HepG2 (cell line): ENCODE data around the gene GMPPA. TPM values are rescaled to one million over a fixed set of nuclear protein-coding genes. Genes with fewer than 3 reads are reported as not detected.

Experiments
- ATAC-seq: fragments of 200-7000 bp; cut with Tn5 transposase; 3 replicates; pipeline ENCODE4 v1.9.1; 2020; ENCODE audit warnings: mild to moderate bottlenecking, moderate library complexity
- BruUV-seq: library from RNA; stranded (reverse); fragments of 400-500 nt; replicated peaks from 2 replicates; lab custom pipeline; 2021; lab: Mats Ljungman, UMichigan
- CTCF ChIA-PET: fragments of 300-600 bp; formaldehyde crosslinking; extraction: SDS; loops from one replicate; lab custom pipeline; 2021; ENCODE audit warnings: low total read pairs, inconsistent platforms, low intra/inter-chr PET ratio; lab: Yijun Ruan, JAX
- POLR2A ChIA-PET: fragments of 350-600 bp; sonication (Branson Sonifier 250); formaldehyde crosslinking; loops from one replicate; lab custom pipeline; 2020; ENCODE audit warnings: antibody characterized with exemption, inconsistent platforms; lab: Yijun Ruan, JAX
- DNase-seq: peaks from one replicate; pipeline ENCODE4 v3.0.0-alpha.2; 2015; ENCODE audit warnings: low spot score
- FAIRE-seq: peaks from 3 replicates; lab custom pipeline; 2011; peaks lifted over from hg19 to GRCh38; lab: Jason Lieb, UNC
- H2AFZ ChIP-seq: one replicate; pipeline ENCODE4 v1.6.1; 2011; ENCODE audit warnings: low read length, inconsistent platforms
- H3K27ac ChIP-seq: fragments of 300-600 bp; 3 replicates; pipeline ENCODE4 v1.8.0; 2011; ENCODE audit warnings: mixed run types, mild to moderate bottlenecking, mixed read lengths, low read length, inconsistent platforms; ENCODE audit not compliant: insufficient read depth; ENCODE audit errors: extremely low read length
- H3K27me3 ChIP-seq, 2 experiments: fragments of 200-600 bp in 1 of 2; 2 replicates in 1 of 2; 3 replicates in 1 of 2; pipeline versions ENCODE4 v1.6.0 to v1.8.0; 2011; ENCODE audit warnings: low read length in 2 of 2, mild to moderate bottlenecking in 2 of 2, moderate library complexity in 2 of 2, inconsistent platforms in 1 of 2; ENCODE audit not compliant: insufficient read depth in 2 of 2, control insufficient read depth in 1 of 2
- H3K36me3 ChIP-seq, 2 experiments: fragments of 200-600 bp in 1 of 2; replicated peaks in 1 of 2; 2 replicates in 1 of 2; 3 replicates in 1 of 2; pipeline versions ENCODE4 v1.5.1 to v1.8.0; 2011; ENCODE audit warnings: low read length in 2 of 2, inconsistent platforms in 1 of 2; ENCODE audit not compliant: insufficient read depth in 2 of 2, control insufficient read depth in 1 of 2
- H3K4me1 ChIP-seq: 2 replicates; pipeline ENCODE4 v1.5.1; 2012; ENCODE audit warnings: low read length, inconsistent platforms; ENCODE audit not compliant: insufficient read depth
- H3K4me2 ChIP-seq: 2 replicates; pipeline ENCODE4 v1.6.0; 2011; ENCODE audit warnings: low read depth, low read length, inconsistent platforms
- H3K4me3 ChIP-seq, 3 experiments: fragments of 200-600 bp in 1 of 3; sonication (generic), shearing (Covaris generic) in 1 of 3; replicated peaks in 1 of 3; 2 replicates each; pipeline ENCODE4 v1.5.1; 2011 to 2016; ENCODE audit warnings: low read length in 3 of 3, inconsistent platforms in 2 of 3, low read depth in 2 of 3, mild to moderate bottlenecking in 2 of 3, control low read depth in 1 of 3, mixed read lengths in 1 of 3; ENCODE audit not compliant: insufficient read depth in 1 of 3
- H3K79me2 ChIP-seq: one replicate; pipeline ENCODE4 v1.6.1; 2011; ENCODE audit warnings: low read length, inconsistent platforms; ENCODE audit not compliant: insufficient read depth
- H3K9ac ChIP-seq: 2 replicates; pipeline ENCODE4 v1.6.0; 2011; ENCODE audit warnings: mild to moderate bottlenecking, low read depth, low read length, inconsistent platforms; ENCODE audit not compliant: insufficient read depth
- H3K9me3 ChIP-seq: 2 replicates; pipeline ENCODE4 v1.5.1; 2012; ENCODE audit warnings: mild to moderate bottlenecking, low read length
- H4K20me1 ChIP-seq: 2 replicates; pipeline ENCODE4 v1.6.0; 2011; ENCODE audit warnings: inconsistent platforms, mild to moderate bottlenecking, low read length, moderate library complexity; ENCODE audit not compliant: insufficient read depth
- DNMT1 ChIP-seq: sonication (generic); formaldehyde crosslinking; IDR thresholded peaks from 2 replicates; pipeline ENCODE4 v1.5.1; 2020; ENCODE audit warnings: mild to moderate bottlenecking, missing genetic modification reagents
- ELF4 ChIP-seq: sonication (generic); formaldehyde crosslinking; IDR thresholded peaks from 2 replicates; pipeline ENCODE4 v1.5.0; 2020; ENCODE audit warnings: missing genetic modification reagents, mild to moderate bottlenecking, moderate library complexity, borderline replicate concordance
- ETV5 ChIP-seq: IDR thresholded peaks from 2 replicates; pipeline ENCODE4 v1.6.1; 2018; ENCODE audit warnings: missing biosample characterization, missing genetic modification reagents, inconsistent platforms, borderline replicate concordance
- GABPA ChIP-seq, 2 experiments: IDR thresholded peaks; 2 replicates each; pipeline ENCODE4 v1.6.1; 2011 to 2016; ENCODE audit warnings: low read depth in 2 of 2, low read length in 1 of 2, missing biosample characterization in 1 of 2, missing genetic modification characterization in 1 of 2
- NR2F6 ChIP-seq, 2 experiments: IDR thresholded peaks; 2 replicates each; pipeline ENCODE4 v1.6.1; 2016; ENCODE audit warnings: antibody characterized with exemption in 1 of 2, mild to moderate bottlenecking in 1 of 2
- POLR2AphosphoS5 ChIP-seq: IDR thresholded peaks from 2 replicates; pipeline ENCODE4 v1.6.1; 2012; ENCODE audit warnings: low read depth, low read length
- RARA ChIP-seq: IDR thresholded peaks from 2 replicates; pipeline ENCODE4 v1.6.1; 2016; ENCODE audit warnings: missing genetic modification reagents, missing compliant biosample characterization
- RBM22 ChIP-seq: fragments of 200-400 bp; formaldehyde crosslinking; optimal IDR thresholded peaks from 2 replicates; pipeline ENCODE3; 2017; ENCODE audit warnings: mild to moderate bottlenecking, low read length, moderate library complexity
- RBM39 ChIP-seq: fragments of 200-400 bp; formaldehyde crosslinking; IDR thresholded peaks from one replicate; pipeline ENCODE4 v1.6.1; 2018; ENCODE audit warnings: antibody characterized with exemption, mild to moderate bottlenecking, low read depth, low read length; ENCODE audit not compliant: poor library complexity, severe bottlenecking
- SMC3 ChIP-seq: IDR thresholded peaks from 2 replicates; pipeline ENCODE4 v1.6.1; 2011; ENCODE audit warnings: low read length, improper control_type of control experiment
- STAG1 ChIP-seq: sonication (generic); formaldehyde crosslinking; IDR thresholded peaks from 2 replicates; pipeline ENCODE4 v1.4.0; 2020; ENCODE audit warnings: missing genetic modification reagents
- TCF7L2 ChIP-seq: IDR thresholded peaks from 2 replicates; pipeline ENCODE4 v1.6.1; 2011; ENCODE audit warnings: mild to moderate bottlenecking, low read depth, low read length, moderate library complexity
- TEAD3 ChIP-seq: optimal IDR thresholded peaks from 2 replicates; pipeline ENCODE3; 2016; ENCODE audit warnings: borderline replicate concordance
- ZFP41 ChIP-seq: sonication (generic); formaldehyde crosslinking; IDR thresholded peaks from 2 replicates; pipeline ENCODE4 v1.4.0; 2020; ENCODE audit warnings: mild to moderate bottlenecking, missing genetic modification reagents, borderline replicate concordance
- ZNF143 ChIP-seq: sonication (generic); formaldehyde crosslinking; IDR thresholded peaks from 2 replicates; pipeline ENCODE4 v1.4.0; 2020; ENCODE audit warnings: missing genetic modification reagents
- ZNF33B ChIP-seq: sonication (generic); formaldehyde crosslinking; IDR thresholded peaks from 2 replicates; pipeline ENCODE4 v1.5.1; 2020; ENCODE audit warnings: mild to moderate bottlenecking, missing genetic modification reagents
- WGBS: methylation state at CpG from one replicate; pipeline ENCODE4 v1.1.6; 2017; ENCODE audit warnings: low lambda C conversion rate; 5-methylcytosine and 5-hydroxymethylcytosine counted together
- in situ Hi-C: cut with HindIII; loops from 2 replicates; pipeline ENCODE4 v1.10.0; 2017; ENCODE audit warnings: low pct_unique_long_range_greater_than_20kb; ENCODE audit not compliant: extremely low pct_ligation_motif_present
- intact Hi-C: fragments of 100-400 bp; cut with micrococcal nuclease; formaldehyde crosslinking; loops from one replicate; pipeline ENCODE4 v1.10.0; 2022; ENCODE audit not compliant: unreplicated experiment
- polyA plus RNA-seq, 8 experiments: library from polyadenylated mRNA; depleted of rRNA in 3 of 8; stranded (reverse) in 7 of 8; unstranded in 1 of 8; fragments of >200 nt; fragmentation: Illumina TruSeq in 4 of 8; extraction: Trizol in 4 of 8; gene quantifications; 2 replicates each; pipeline versions ENCODE4 v1.2.1 to v1.2.3, GENCODE V29; 2011 to 2016; ENCODE audit warnings: low read depth in 4 of 8, missing spikeins in 1 of 8, mixed read lengths in 1 of 8; ENCODE audit not compliant: insufficient read depth in 1 of 8
- total RNA-seq, 5 experiments: library from RNA; depleted of rRNA; stranded (reverse); fragments of >200 nt; fragmentation: Illumina TruSeq; extraction: Trizol; gene quantifications; 2 replicates each; pipeline ENCODE4 v1.2.3, GENCODE V29; 2016; ENCODE audit warnings: low read depth in 1 of 5
- TF ChIP-seq, protein P1 (sequence below): sonication (generic); formaldehyde crosslinking; IDR thresholded peaks from 2 replicates; pipeline ENCODE4 v1.4.0; 2020; ENCODE audit warnings: mild to moderate bottlenecking, missing genetic modification reagents
- TF ChIP-seq, protein P2 (sequence below): IDR thresholded peaks from 2 replicates; pipeline ENCODE4 v1.6.1; 2016; ENCODE audit warnings: missing compliant biosample characterization, missing genetic modification reagents, borderline replicate concordance

GMPPA gene
- total and polyA plus RNA-seq, 2 of the 13 experiments (the other 11 are each of a cell fraction or from before 2014, with no cell fraction given) = 81.1 to 106 TPM

DNA sequence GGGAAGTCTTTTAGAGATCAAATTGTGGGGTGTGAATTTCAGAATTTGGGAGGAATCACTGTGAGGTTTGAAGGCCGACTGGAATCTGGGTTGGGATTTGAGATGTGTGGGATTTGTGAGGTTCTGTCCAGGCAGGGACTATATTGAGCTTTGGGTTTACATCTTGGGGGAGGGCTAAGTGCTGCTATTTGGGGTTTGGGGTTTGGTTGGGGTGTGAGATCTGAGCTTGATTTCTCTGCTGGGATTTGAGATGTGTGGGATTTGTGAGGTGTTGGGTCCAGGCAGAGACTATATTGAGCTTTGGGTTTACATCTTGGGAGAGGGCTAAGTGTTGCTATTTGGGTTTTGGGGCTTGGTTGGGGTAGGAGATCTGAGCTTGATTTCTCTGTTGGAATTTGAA lies 864 bp downstream of the GMPPA start (continued):
- TF ChIP-seq DNMT1 (CRISPR knock-in tag) = no peak
- TF ChIP-seq ZFP41 (CRISPR knock-in tag) = no peak
- peak; percentile 20 for TF ChIP-seq RBM22
- TF ChIP-seq, protein P1, sequence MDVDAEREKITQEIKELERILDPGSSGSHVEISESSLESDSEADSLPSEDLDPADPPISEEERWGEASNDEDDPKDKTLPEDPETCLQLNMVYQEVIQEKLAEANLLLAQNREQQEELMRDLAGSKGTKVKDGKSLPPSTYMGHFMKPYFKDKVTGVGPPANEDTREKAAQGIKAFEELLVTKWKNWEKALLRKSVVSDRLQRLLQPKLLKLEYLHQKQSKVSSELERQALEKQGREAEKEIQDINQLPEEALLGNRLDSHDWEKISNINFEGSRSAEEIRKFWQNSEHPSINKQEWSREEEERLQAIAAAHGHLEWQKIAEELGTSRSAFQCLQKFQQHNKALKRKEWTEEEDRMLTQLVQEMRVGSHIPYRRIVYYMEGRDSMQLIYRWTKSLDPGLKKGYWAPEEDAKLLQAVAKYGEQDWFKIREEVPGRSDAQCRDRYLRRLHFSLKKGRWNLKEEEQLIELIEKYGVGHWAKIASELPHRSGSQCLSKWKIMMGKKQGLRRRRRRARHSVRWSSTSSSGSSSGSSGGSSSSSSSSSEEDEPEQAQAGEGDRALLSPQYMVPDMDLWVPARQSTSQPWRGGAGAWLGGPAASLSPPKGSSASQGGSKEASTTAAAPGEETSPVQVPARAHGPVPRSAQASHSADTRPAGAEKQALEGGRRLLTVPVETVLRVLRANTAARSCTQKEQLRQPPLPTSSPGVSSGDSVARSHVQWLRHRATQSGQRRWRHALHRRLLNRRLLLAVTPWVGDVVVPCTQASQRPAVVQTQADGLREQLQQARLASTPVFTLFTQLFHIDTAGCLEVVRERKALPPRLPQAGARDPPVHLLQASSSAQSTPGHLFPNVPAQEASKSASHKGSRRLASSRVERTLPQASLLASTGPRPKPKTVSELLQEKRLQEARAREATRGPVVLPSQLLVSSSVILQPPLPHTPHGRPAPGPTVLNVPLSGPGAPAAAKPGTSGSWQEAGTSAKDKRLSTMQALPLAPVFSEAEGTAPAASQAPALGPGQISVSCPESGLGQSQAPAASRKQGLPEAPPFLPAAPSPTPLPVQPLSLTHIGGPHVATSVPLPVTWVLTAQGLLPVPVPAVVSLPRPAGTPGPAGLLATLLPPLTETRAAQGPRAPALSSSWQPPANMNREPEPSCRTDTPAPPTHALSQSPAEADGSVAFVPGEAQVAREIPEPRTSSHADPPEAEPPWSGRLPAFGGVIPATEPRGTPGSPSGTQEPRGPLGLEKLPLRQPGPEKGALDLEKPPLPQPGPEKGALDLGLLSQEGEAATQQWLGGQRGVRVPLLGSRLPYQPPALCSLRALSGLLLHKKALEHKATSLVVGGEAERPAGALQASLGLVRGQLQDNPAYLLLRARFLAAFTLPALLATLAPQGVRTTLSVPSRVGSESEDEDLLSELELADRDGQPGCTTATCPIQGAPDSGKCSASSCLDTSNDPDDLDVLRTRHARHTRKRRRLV (CRISPR knock-in tag) = no peak
- no peak for TF ChIP-seq RARA
- no peak for TF ChIP-seq RBM39
- 0 out of 2 replicates have a peak, but pooled peaks have one; percentile 13 for TF ChIP-seq POLR2AphosphoS5

DNA sequence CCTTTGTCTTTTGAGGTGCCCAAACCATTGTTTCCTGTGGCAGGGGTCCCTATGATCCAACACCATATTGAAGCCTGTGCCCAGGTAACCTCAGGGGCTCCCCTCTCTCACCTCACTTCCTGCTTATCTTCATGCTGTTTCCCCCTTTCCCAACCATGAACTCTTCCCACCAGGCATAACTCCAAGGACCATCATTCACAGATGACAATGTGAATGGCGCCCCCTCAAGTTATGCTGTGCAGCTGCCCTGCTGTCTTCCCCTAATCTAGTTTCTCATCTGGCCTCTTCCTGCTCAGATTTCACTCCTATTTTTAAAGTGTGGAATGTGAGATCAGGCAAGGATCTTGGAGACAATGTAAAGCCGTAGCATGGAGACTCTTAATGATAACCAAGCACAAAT lies 1.4 kb downstream of the GMPPA start:
- H2AFZ ChIP-seq = no peak overlapping the region
- peak; percentile 79 for FAIRE-seq
- H4K20me1 ChIP-seq = no peaks in the 10 kb centered on the region
- H3K4me2 ChIP-seq = peak overlapping the region; percentile 97
- peaks cover 5 to 25% of the 10 kb centered on the region in 2 experiments; a peak in 4 of 5 replicates for H3K27me3 ChIP-seq
- ChIA-PET CTCF (no interaction called here), POLR2A (interaction anchor here (1.2 to 4.4 kb wide), 2 partner anchors 10 to 27 kb away, joined by 5 to 94 read pairs; partner anchors contain the start of gene ASIC4)
- intact Hi-C loops = no loop called here
- H3K36me3 ChIP-seq = peaks cover 8 to 18% of the 10 kb centered on the region in 2 experiments
- WGBS = 94% methylated on average over 2 of the region's 2 CpGs
- H3K9me3 ChIP-seq = no peaks in the 10 kb centered on the region
- peak overlapping the region; percentile 96; the same call in 1 of the 2 replicates for H3K9ac ChIP-seq
- peaks cover 12% of the 10 kb centered on the region for H3K79me2 ChIP-seq
- DNase-seq = peak; percentile 43
- in situ Hi-C loops = no loop called here
- peak overlapping the region in 1 of 3 experiments; percentile 93; a peak in 3 of 6 replicates for H3K4me3 ChIP-seq
- no TSS peak for BruUV-seq
- H3K27ac ChIP-seq = no peak overlapping the region
- ATAC-seq = no peak
- peaks cover 55% of the 10 kb centered on the region for H3K4me1 ChIP-seq
- TF ChIP-seq ZNF33B (0 out of 2 replicates have a peak, but pooled peaks have one; percentile 20), TCF7L2 (no peak), ZNF143 (CRISPR knock-in tag) (0 out of 2 replicates have a peak, but pooled peaks have one; percentile 26), NR2F6 (IDR thresholded peaks at IDR 0.05) (no peak), NR2F6 (CRISPR knock-in tag; IDR thresholded peaks at IDR 0.05) (no peak), TEAD3 (CRISPR knock-in tag) (peak; percentile 79), SMC3 (peak; percentile 25; the same call in 1 of the 2 replicates), ELF4 (CRISPR knock-in tag) (no peak), ETV5 (CRISPR knock-in tag) (peak; percentile 11; the same call in 1 of the 2 replicates), GABPA (IDR thresholded peaks at IDR 0.05; ENCODE audit: low read depth, low read length) (no peak), GABPA (CRISPR knock-in tag; IDR thresholded peaks at IDR 0.05; ENCODE audit: low read depth) (0 out of 2 replicates have a peak, but pooled peaks have one; percentile 24), STAG1 (CRISPR knock-in tag) (peak; percentile 21; the same call in 1 of the 2 replicates)
- TF ChIP-seq, protein P2, sequence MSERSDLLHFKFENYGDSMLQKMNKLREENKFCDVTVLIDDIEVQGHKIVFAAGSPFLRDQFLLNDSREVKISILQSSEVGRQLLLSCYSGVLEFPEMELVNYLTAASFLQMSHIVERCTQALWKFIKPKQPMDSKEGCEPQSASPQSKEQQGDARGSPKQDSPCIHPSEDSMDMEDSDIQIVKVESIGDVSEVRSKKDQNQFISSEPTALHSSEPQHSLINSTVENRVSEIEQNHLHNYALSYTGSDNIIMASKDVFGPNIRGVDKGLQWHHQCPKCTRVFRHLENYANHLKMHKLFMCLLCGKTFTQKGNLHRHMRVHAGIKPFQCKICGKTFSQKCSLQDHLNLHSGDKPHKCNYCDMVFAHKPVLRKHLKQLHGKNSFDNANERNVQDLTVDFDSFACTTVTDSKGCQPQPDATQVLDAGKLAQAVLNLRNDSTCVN (CRISPR knock-in tag) = 0 out of 2 replicates have a peak, but pooled peaks have one; percentile 20
